HTERT RPE-1 (cell line): Measurements from ENCODE around the gene APEX1.
"Not testable (repeated sequence)": the region's sequence is repeated elsewhere in the genome, so short reads cannot be mapped to it uniquely, and the experiment has no call there.

Source experiments
- in situ Hi-C: fragments of 300-500 bp; cut with MboI; formaldehyde crosslinking; loops from 4 replicates; pipeline ENCODE4 v1.14.3; 2020; ENCODE audit warnings: low sequenced_read_pairs

The APEX1 gene

DNA sequence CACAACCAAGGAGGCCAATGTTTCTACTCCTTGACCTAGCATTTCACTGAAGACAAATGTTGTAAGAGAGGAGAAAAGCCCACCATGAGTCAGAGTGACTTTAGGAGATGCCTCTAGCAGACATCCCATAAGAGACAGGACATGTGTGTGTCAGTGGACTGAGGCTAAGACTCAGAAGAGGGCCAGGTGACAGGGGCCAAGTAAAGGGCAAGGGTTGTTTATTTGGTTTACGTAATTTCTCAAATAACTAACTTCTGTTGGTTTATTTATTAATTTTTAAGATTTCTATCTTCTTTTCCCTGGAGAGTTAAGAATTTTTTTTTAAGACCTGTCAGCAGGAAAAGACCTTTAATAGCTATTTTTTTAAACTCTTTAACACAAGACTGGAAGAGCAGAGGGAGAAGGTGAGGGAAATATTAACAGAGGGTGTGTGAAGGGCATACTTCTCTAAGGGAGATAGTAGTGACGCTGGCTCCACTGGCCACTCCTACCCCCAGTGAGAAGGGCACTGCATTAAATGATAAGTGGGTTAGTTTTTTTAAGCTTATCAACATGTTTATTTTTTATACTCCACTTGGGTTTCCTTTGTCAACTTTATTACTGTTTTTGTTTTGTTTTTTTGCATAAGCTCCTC is 17.6 kb downstream of the APEX1 start:
- in situ Hi-C loops: no loop called here

- in situ Hi-C loops: no loop called here
Observed at GRCh38 chr14:20476776-20477175, 21.8 kb downstream of the APEX1 start.

DNA sequence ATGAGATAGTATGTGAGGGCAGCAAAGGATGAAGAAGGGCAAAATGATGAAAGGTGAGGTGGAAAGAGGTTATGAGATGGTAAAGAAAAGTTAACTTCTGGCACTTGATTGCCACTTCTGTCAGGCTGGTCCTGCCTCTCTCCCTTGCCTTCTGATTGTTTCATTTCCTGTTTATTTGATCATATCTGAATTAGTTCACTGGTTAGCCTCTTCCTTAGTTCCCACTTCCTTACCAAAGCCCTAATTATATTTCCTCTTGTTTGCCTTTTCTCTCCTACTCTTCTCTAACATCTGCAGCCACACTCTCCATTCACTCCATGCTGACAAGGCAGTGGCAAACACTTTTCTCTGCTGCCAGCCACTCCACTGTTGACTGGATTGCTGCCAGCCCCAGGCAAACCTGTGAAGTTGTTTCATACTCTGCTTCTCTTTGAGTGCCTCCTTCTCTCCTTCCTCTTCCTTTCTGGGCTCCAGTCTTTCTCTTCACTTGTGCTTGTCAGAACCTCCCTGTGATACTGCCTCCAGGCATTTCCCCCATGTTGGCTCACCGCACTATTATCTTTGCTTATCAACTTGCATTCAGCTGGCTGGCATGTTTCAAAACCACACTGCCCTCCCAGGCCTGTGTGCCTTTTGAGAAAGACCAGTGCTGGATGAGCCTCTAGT is 22.3 kb downstream of the APEX1 start:
- in situ Hi-C loops: no loop called here

DNA sequence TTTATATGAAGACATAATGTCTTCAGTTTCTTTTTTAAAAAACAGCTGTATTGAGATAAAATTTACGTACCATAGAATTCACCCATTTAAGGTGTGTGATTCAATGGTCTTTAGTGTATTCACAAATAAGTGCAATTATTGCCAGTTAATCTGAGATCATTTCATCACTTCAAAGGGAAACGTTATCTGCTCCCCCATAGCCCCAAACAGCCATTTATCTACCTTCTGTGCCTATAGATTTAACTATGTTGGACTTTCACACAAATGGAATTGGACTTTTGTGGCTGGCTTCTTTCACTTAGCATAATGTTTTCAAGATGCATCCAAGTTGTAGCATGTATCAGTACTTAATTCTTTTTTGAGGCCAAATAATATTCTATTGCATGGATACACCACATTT is 23.9 kb downstream of the APEX1 start:
- in situ Hi-C loops: no loop called here

DNA sequence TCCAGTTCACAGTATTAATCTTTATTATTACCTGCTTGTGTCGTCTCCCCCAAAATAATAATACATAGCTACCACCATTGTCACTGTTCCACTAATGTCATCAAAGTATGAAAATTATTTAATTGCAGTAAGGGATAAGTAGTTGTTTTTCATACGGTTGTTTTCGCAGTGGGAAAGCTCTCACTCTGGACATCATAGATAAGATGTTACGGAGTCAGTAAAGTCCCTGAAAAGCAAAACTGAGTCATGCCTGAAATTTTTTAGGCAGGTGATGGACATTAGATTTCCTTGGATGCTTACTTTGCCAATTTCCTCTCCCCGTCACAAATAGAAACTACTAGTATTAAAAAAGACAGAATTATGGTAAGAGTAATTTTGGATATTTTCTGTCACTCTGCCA is 27.4 kb downstream of the APEX1 start:
- in situ Hi-C loops: no loop called here

GRCh38 chr14:20485900-20486299 is 30.9 kb downstream of the APEX1 start:
- in situ Hi-C loops: no loop called here

- in situ Hi-C loops: no loop called here
Observed at GRCh38 chr14:20486684-20487395, 31.8 kb downstream of the APEX1 start.

DNA sequence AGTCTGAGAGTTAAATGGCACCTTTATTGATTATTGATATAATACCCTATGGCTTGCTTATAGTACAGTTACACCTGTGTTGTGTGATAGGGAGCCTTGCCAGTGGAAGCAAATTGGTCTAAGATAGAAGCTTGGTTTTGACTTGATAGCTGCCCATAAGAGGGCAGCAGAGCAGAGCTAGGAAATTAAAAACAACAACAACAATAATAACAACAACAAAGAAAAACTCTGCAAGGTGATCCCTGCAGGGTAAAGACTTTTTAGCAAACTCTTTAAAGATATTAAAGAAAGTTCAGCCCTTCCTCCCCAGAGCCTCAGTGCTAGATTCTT is 32.3 kb downstream of the APEX1 start:
- in situ Hi-C loops: no loop called here

GRCh38 chr14:20489093-20489994 is 34.3 kb downstream of the APEX1 start:
- in situ Hi-C loops: no loop called here

DNA sequence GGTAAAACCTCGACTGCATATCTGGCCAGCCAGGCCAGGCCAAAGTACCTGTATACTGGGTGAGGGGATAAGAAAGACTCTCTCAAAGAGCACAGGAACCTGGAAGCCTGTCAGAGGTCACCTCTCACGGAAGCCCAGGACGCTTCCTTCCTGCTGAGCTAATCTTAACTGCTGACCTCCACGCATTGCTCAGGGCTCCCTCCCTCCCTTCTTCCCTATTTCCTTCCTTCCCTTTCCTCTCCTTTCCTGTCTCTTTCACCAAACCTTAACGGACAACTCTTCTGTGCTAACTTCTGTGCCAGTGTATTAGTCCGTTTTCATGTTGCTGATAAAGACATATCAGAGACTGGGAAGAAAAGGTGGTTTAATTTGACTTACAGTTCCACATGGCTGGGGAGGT is 35.5 kb downstream of the APEX1 start:
- in situ Hi-C loops: no loop called here

GRCh38 chr14:20492486-20492885 is 37.5 kb downstream of the APEX1 start:
- in situ Hi-C loops: no loop called here

GRCh38 chr14:20493634-20494033 is 38.6 kb downstream of the APEX1 start:
- in situ Hi-C loops: no loop called here

- in situ Hi-C loops: no loop called here
Observed at GRCh38 chr14:20494935-20495766, 40.1 kb downstream of the APEX1 start.

DNA sequence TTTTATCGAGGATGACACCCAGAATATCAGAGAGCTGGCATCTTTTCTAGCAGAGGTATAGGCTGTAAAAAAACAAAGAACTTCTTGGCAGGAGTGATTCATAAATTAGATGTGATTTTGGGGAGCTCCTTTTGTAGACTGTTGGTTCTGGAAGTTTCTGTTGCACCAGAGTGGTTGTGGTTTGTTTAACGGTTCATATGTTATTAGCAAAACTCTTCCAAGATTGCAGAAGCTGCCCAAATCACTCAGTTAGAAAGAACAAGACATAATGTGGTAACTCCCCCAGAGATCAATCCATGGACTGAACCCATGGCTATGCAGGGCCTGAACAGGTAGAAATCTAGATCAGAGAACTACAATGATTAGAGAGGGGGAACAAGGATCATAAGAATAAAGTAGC is 43.6 kb downstream of the APEX1 start:
- in situ Hi-C loops: no loop called here

GRCh38 chr14:20499108-20499507 is 44.1 kb downstream of the APEX1 start:
- in situ Hi-C loops: no loop called here

GRCh38 chr14:20499881-20500280 is 44.9 kb downstream of the APEX1 start:
- in situ Hi-C loops: no loop called here

GRCh38 chr14:20501346-20501745 is 46.3 kb downstream of the APEX1 start:
- in situ Hi-C loops: no loop called here

DNA sequence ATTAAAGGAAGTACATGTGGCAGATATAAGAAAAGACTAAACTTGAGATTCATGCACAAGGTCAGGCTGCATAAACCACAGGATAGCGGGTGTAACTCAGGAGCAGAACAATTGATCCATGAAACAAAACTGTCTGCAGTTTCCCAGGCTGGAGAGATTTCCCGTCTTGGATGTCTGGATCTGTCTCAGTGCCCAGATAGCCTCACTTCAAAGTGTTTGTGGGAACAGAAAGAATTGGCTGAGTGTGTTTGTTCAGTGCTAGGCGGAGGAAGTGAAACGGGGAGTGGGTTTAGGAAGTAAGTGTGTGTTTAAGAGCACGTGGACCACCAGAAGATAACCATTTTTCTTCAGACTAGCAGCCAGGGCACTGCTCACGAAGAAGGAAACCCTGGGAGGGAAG is 48.9 kb downstream of the APEX1 start:
- in situ Hi-C loops: no loop called here

GRCh38 chr14:20506276-20506675 is 51.2 kb downstream of the APEX1 start:
- in situ Hi-C loops: not testable (repeated sequence)

DNA sequence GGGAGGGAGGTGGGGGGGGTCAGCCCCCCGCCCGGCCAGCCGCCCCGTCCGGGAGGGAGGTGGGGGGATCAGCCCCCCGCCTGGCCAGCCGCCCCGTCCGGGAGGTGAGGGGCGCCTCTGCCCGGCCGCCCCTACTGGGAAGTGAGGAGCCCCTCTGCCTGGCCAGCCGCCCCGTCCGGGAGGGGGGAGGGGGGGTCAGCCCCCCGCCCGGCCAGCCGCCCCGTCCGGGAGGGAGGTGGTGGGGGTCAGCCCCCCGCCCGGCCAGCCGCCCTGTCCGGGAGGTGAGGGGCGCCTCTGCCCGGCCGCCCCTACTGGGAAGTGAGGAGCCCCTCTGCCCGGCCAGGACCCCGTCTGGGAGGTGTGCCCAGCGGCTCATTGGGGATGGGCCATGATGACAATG is 51.7 kb downstream of the APEX1 start:
- in situ Hi-C loops: not testable (repeated sequence)
